Measurements from ENCODE around the gene ANP32B. TPM values are rescaled to one million over a fixed set of nuclear protein-coding genes. Genes with fewer than 3 reads are reported as not detected.

The ANP32B gene
- polyA plus RNA-seq, 2 of the 4 experiments (the other 2 are of a cell fraction): 127 to 360 TPM

- no peak for TF ChIP-seq KDM5A (IDR thresholded peaks at IDR 0.05)
- TF ChIP-seq USF2 (IDR thresholded peaks at IDR 0.05): no peak
- peak; percentile 75 for TF ChIP-seq MAX (IDR thresholded peaks at IDR 0.05)
- TF ChIP-seq NPAS2 (CRISPR knock-in tag; IDR thresholded peaks at IDR 0.05; ENCODE audit: borderline replicate concordance): no peak
- TF ChIP-seq SMC3 (IDR thresholded peaks at IDR 0.05): no peak; the same call in 2 of the 3 replicates
- no peak for TF ChIP-seq EHF (CRISPR knock-in tag; IDR thresholded peaks at IDR 0.05)
- no peak for TF ChIP-seq MAFK (IDR thresholded peaks at IDR 0.05; ENCODE audit: partially characterized antibody)
- peak; percentile 96 for TF ChIP-seq BCL3 (IDR thresholded peaks at IDR 0.05)
- no peak for TF ChIP-seq ATOH8 (CRISPR knock-in tag; IDR thresholded peaks at IDR 0.05; ENCODE audit: low read depth)
- peak; percentile 71; the same call in 1 of the 2 replicates for TF ChIP-seq MYC (IDR thresholded peaks at IDR 0.05; ENCODE audit: borderline replicate concordance, low read length)
Observed at GRCh38 chr9:98056269-98057137, 73.4 kb downstream of the ANP32B start, which contains the start of gene NANS (continued).

GRCh38 chr9:98057138-98057799, 74.1 kb downstream of the ANP32B start:
- POLR2A ChIA-PET: interaction anchor here (0.6 to 2.1 kb wide), 14 partner anchors 11 to 199 kb away, joined by 3 to 17 read pairs (median 6); partner anchors contain the start of genes ANP32B, TBC1D2 and TRMO
- FAIRE-seq: no peak
- ATAC-seq: peak; percentile 3 to 12; a peak in 5 of 6 replicates
- TF ChIP-seq ZSCAN20 (CRISPR knock-in tag; IDR thresholded peaks at IDR 0.05) (no peak), MAZ (IDR thresholded peaks at IDR 0.05; ENCODE audit: borderline replicate concordance, low read depth, low read length) (no peak), ATOH8 (CRISPR knock-in tag; IDR thresholded peaks at IDR 0.05; ENCODE audit: low read depth) (no peak), FOSB (CRISPR knock-in tag; IDR thresholded peaks at IDR 0.05) (no peak)
- H3K4me1 ChIP-seq: peaks cover 16% of the 10 kb centered on the region; the same call in 2 of the 3 replicates
- peak overlapping the region; percentile 70 for H3K4me3 ChIP-seq
- H3K27ac ChIP-seq: peak overlapping the region; percentile 86 to 93
- 4% methylated on average over 14 of the region's 14 CpGs for WGBS (ENCODE audit: missing lambda C conversion rate)
- CTCF ChIA-PET: interaction anchor here (0.9 to 10.9 kb wide), 5 partner anchors 16 to 206 kb away, joined by 3 to 84 read pairs (median 15); no protein-coding TSS in a partner anchor
- no peak for DNase-seq (ENCODE audit: low read depth in 1 of 2, low spot score in 1 of 2)
- H3K9me3 ChIP-seq: no peaks in the 10 kb centered on the region
- H3K4me2 ChIP-seq: peak overlapping the region; percentile 97

GRCh38 chr9:98062161-98062560, 79.0 kb downstream of the ANP32B start:
- CTCF ChIA-PET: interaction anchor here (1.2 to 10.9 kb wide), 2 partner anchors 11 to 28 kb away, joined by 3 to 84 read pairs; no protein-coding TSS in a partner anchor
- 91% methylated on average over 3 of the region's 3 CpGs for WGBS (ENCODE audit: missing lambda C conversion rate)
- no peaks in the 10 kb centered on the region for H3K9me3 ChIP-seq
- TF ChIP-seq HOXA7 (CRISPR knock-in tag; IDR thresholded peaks at IDR 0.05) (no peak), ATOH8 (CRISPR knock-in tag; IDR thresholded peaks at IDR 0.05; ENCODE audit: low read depth) (no peak), EP300 (IDR thresholded peaks at IDR 0.05) (no peak), HOXB13 (CRISPR knock-in tag; IDR thresholded peaks at IDR 0.05; ENCODE audit: low read depth) (no peak), FOSB (CRISPR knock-in tag; IDR thresholded peaks at IDR 0.05) (no peak), TFCP2L1 (CRISPR knock-in tag; IDR thresholded peaks at IDR 0.05) (no peak), RFX5 (IDR thresholded peaks at IDR 0.05) (no peak), E2F6 (IDR thresholded peaks at IDR 0.05; ENCODE audit: borderline replicate concordance, low read depth) (no peak), RARB (CRISPR knock-in tag; IDR thresholded peaks at IDR 0.05) (no peak), MAX (IDR thresholded peaks at IDR 0.05) (no peak), ZNF302 (CRISPR knock-in tag; IDR thresholded peaks at IDR 0.05) (no peak)
- no peak for DNase-seq (ENCODE audit: low read depth in 1 of 2, low spot score in 1 of 2)
- H3K4me2 ChIP-seq: no peak overlapping the region
- POLR2A ChIA-PET: no interaction called here
- no peak overlapping the region for H3K4me3 ChIP-seq
- H3K4me1 ChIP-seq: peaks cover 13% of the 10 kb centered on the region; the same call in 2 of the 3 replicates
- no peak for ATAC-seq
- no peak for FAIRE-seq
- no peak overlapping the region for H3K27ac ChIP-seq
